Measurements from ENCODE around the gene SRSF6.

DNA sequence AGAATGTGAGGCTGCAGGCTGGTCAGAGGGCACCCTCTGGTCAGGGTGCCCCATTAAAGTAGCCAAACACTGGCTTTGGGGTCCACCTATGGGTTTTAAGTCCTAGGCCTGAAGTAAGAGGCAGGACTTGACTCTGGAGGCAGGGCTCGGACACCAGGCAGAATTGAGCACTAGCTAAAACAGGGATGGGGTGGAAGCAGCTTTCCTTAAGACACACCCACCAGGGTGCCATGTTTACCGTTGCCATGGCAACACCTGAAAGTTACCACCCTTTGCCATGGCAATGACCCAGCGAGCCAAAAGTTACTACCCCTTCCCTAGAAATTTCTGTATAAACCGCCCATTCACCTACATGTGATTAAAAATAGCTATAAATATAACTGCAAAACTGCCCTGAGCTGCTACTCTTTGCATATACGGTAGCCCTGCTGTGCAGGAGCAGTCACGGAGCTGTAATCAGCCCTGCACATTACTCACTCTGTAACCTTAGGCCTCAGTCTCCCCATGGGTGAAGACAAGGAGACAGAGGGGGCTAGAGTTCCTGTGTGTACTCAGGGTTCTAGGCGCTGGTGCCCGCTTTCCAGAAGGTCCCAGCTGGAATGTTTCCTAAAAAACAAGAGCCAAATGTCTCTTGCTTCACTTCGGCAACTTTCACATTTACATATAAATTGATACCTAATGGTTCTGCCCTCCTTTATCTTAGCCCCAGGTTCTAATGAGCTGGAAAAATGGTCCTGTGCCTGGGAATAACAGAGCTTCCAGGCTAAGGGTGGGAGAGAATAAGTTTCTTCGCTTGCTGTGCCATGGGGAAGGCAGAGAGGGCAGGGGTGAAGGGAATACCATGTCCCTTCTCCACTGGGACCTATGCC is 27.2 kb upstream of the SRSF6 start:
- TF ChIP-seq, protein P1, sequence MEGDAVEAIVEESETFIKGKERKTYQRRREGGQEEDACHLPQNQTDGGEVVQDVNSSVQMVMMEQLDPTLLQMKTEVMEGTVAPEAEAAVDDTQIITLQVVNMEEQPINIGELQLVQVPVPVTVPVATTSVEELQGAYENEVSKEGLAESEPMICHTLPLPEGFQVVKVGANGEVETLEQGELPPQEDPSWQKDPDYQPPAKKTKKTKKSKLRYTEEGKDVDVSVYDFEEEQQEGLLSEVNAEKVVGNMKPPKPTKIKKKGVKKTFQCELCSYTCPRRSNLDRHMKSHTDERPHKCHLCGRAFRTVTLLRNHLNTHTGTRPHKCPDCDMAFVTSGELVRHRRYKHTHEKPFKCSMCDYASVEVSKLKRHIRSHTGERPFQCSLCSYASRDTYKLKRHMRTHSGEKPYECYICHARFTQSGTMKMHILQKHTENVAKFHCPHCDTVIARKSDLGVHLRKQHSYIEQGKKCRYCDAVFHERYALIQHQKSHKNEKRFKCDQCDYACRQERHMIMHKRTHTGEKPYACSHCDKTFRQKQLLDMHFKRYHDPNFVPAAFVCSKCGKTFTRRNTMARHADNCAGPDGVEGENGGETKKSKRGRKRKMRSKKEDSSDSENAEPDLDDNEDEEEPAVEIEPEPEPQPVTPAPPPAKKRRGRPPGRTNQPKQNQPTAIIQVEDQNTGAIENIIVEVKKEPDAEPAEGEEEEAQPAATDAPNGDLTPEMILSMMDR (IDR thresholded peaks at IDR 0.05; ENCODE audit: low read depth, low read length, poor library complexity, severe bottlenecking): no peak
- no peak for TF ChIP-seq EZH2phosphoT487 (IDR thresholded peaks at IDR 0.05; ENCODE audit: borderline replicate concordance, low read length)

Measured in DOHH2 (cell line).